Measurements from ENCODE around the gene WDFY2. TPM values are rescaled to one million over a fixed set of nuclear protein-coding genes. Genes with fewer than 3 reads are reported as not detected.
"Not testable (repeated sequence)": the region's sequence is repeated elsewhere in the genome, so short reads cannot be mapped to it uniquely, and the experiment has no call there.

WDFY2 gene
- total RNA-seq, 1 donor from 2014 or later: 20.7 TPM

DNA sequence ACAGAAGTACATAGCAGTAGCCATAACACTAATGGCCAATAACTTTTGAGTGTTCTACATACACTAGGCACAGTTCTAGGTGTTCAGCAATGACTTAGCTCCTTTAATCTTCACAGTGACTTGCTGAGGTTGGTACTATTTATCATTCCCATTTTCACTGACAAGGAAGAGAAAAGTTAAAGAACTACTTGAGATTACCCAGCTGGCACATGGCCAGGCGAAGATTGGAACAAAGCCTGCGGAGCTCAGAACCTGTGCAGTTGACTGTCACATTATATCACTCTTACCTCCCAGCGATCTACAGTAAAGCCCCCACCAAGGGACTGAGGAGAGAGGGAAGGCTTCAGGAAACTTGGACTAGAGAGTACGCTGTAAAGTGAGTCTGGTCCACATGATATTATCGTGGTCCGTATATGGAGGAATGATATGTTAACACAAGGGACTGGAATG is 42.4 kb upstream of the WDFY2 start:
- TF ChIP-seq, protein P1, sequence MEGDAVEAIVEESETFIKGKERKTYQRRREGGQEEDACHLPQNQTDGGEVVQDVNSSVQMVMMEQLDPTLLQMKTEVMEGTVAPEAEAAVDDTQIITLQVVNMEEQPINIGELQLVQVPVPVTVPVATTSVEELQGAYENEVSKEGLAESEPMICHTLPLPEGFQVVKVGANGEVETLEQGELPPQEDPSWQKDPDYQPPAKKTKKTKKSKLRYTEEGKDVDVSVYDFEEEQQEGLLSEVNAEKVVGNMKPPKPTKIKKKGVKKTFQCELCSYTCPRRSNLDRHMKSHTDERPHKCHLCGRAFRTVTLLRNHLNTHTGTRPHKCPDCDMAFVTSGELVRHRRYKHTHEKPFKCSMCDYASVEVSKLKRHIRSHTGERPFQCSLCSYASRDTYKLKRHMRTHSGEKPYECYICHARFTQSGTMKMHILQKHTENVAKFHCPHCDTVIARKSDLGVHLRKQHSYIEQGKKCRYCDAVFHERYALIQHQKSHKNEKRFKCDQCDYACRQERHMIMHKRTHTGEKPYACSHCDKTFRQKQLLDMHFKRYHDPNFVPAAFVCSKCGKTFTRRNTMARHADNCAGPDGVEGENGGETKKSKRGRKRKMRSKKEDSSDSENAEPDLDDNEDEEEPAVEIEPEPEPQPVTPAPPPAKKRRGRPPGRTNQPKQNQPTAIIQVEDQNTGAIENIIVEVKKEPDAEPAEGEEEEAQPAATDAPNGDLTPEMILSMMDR (IDR thresholded peaks at IDR 0.05): no peak
- Mint-ChIP-seq H3K27me3 (ENCODE audit: unreplicated experiment) (peaks cover 12% of the 10 kb centered on the region), H3K9me3 (ENCODE audit: unreplicated experiment) (no peaks in the 10 kb centered on the region), H3K36me3 (ENCODE audit: unreplicated experiment) (no peaks in the 10 kb centered on the region), H3K27ac (ENCODE audit: unreplicated experiment) (no peak overlapping the region), H3K4me1 (ENCODE audit: unreplicated experiment) (peaks cover 5% of the 10 kb centered on the region), H3K4me3 (ENCODE audit: unreplicated experiment) (no peak overlapping the region)
- no peak for DNase-seq (ENCODE audit: extremely low spot score, unreplicated experiment)

GRCh38 chr13:51542346-51543242 is 41.7 kb upstream of the WDFY2 start:
- no peak overlapping the region for H3K27ac Mint-ChIP-seq (ENCODE audit: unreplicated experiment)
- no peak for DNase-seq (ENCODE audit: extremely low spot score, unreplicated experiment)
- TF ChIP-seq, protein P1 (IDR thresholded peaks at IDR 0.05): no peak
- no peaks in the 10 kb centered on the region for H3K9me3 Mint-ChIP-seq (ENCODE audit: unreplicated experiment)
- no peaks in the 10 kb centered on the region for H3K36me3 Mint-ChIP-seq (ENCODE audit: unreplicated experiment)
- no peak overlapping the region for H3K4me3 Mint-ChIP-seq (ENCODE audit: unreplicated experiment)
- peaks cover 12% of the 10 kb centered on the region for H3K27me3 Mint-ChIP-seq (ENCODE audit: unreplicated experiment)
- H3K4me1 Mint-ChIP-seq (ENCODE audit: unreplicated experiment): peaks cover 5% of the 10 kb centered on the region

GRCh38 chr13:51545446-51545845 is 38.8 kb upstream of the WDFY2 start:
- Mint-ChIP-seq H3K4me1 (ENCODE audit: unreplicated experiment) (peaks cover 11% of the 10 kb centered on the region), H3K27me3 (ENCODE audit: unreplicated experiment) (peaks cover 12% of the 10 kb centered on the region)
- not testable (repeated sequence) for H3K9me3 Mint-ChIP-seq (ENCODE audit: unreplicated experiment); DNase-seq (ENCODE audit: extremely low spot score, unreplicated experiment); H3K27ac Mint-ChIP-seq (ENCODE audit: unreplicated experiment); H3K4me3 Mint-ChIP-seq (ENCODE audit: unreplicated experiment); H3K36me3 Mint-ChIP-seq (ENCODE audit: unreplicated experiment)

DNA sequence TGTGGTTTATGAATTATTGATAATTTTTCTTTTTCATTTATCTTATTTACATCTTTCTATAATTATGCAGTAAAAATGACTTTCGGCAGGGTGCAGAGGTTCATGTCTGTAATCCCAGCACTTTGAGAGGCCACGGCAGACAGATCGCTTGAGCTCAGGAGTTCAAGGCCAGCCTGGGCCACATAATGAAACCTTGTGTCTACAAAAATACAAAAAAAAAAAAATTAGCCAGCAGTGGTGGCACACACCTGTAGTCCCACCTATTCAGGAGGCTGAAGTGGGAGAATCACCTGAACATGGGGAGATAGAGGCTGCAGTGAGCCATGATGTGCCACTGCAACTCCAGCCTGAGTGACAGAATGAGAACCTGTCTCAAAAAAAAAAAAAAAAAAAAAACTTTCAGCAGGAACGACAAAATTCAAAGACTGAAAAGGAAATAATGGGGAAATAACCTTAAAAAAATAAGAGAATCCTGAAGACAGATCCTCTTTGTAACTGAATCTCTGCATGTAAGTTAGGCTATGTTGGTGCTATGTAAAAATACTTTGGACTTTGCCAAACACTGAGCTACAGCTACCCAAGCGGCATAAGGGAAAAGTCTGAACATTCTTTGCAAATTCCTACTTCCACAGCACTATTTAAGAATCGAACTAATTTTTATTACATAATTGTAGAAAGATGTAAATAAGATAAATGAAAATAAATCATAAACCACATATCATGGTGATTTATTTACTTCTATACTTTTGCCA is 36.7 kb upstream of the WDFY2 start:
- Mint-ChIP-seq H3K4me3 (ENCODE audit: unreplicated experiment) (no peak overlapping the region), H3K27me3 (ENCODE audit: unreplicated experiment) (peaks cover 9% of the 10 kb centered on the region), H3K9me3 (ENCODE audit: unreplicated experiment) (no peaks in the 10 kb centered on the region), H3K36me3 (ENCODE audit: unreplicated experiment) (no peaks in the 10 kb centered on the region), H3K27ac (ENCODE audit: unreplicated experiment) (no peak overlapping the region), H3K4me1 (ENCODE audit: unreplicated experiment) (peaks cover 20% of the 10 kb centered on the region)
- TF ChIP-seq, protein P1 (IDR thresholded peaks at IDR 0.05): no peak
- no peak for DNase-seq (ENCODE audit: extremely low spot score, unreplicated experiment)

DNA sequence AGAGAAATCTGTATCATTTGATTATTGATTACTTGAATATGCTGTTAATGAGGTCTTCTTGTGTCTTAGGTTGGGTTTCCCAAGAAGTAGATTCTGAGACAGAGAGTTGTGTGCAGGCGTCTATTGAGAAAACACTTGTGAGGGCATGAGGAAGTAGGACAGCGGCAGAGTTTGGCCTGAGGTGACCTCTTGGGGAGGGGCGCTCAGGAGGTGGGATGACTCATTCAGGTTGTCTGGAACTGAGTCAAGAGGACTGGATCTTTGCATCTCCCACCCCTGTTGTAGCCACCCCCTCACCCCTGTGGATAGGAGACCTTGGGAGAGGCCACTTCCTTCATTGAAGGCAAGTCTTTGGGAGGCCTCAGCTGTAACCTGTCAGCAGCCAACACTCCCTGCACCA is 35.2 kb upstream of the WDFY2 start:
- TF ChIP-seq, protein P1 (IDR thresholded peaks at IDR 0.05): no peak
- Mint-ChIP-seq H3K27me3 (ENCODE audit: unreplicated experiment) (peaks cover 6% of the 10 kb centered on the region), H3K9me3 (ENCODE audit: unreplicated experiment) (no peaks in the 10 kb centered on the region), H3K36me3 (ENCODE audit: unreplicated experiment) (no peaks in the 10 kb centered on the region), H3K4me1 (ENCODE audit: unreplicated experiment) (peaks cover 20% of the 10 kb centered on the region), H3K4me3 (ENCODE audit: unreplicated experiment) (no peak overlapping the region), H3K27ac (ENCODE audit: unreplicated experiment) (no peak overlapping the region)
- DNase-seq (ENCODE audit: extremely low spot score, unreplicated experiment): no peak

Data from osteocyte (in vitro differentiated cells).